Astrocyte of the cerebellum (primary cell): ENCODE results near the gene KIRREL3.

Experiments used
- DNase-seq: peaks from one replicate; pipeline ENCODE4 v3.0.0-alpha.2; 2011; ENCODE audit warnings: low read depth
- H3K4me3 ChIP-seq: 2 replicates; pipeline ENCODE4 v1.5.1; 2011; ENCODE audit warnings: mild to moderate bottlenecking, low read depth, low read length, moderate library complexity
- CTCF ChIP-seq: IDR thresholded peaks from 2 replicates; pipeline ENCODE4 v1.5.1; 2012; ENCODE audit warnings: low read length, low read depth, moderate library complexity, mild to moderate bottlenecking; ENCODE audit errors: missing control alignments
- in situ Hi-C: cut with HindIII; loops from 2 replicates; pipeline ENCODE4 v1.10.0; 2017; ENCODE audit warnings: low sequenced_read_pairs

The KIRREL3 gene

GRCh38 chr11:126683766-126684728 is 316.5 kb downstream of the KIRREL3 start:
- in situ Hi-C loops, result no loop called here
- no peak for DNase-seq
- no peak for TF ChIP-seq CTCF
- no peak overlapping the region for H3K4me3 ChIP-seq

GRCh38 chr11:126682590-126682989 is 318.0 kb downstream of the KIRREL3 start:
- no peak for DNase-seq
- in situ Hi-C loops, result no loop called here
- TF ChIP-seq CTCF, result no peak
- no peak overlapping the region for H3K4me3 ChIP-seq

- H3K4me3 ChIP-seq, result no peak overlapping the region
- in situ Hi-C loops, result no loop called here
- DNase-seq, result no peak
- TF ChIP-seq CTCF, result no peak
Measured at GRCh38 chr11:126680700-126681099, 319.9 kb downstream of the KIRREL3 start.

- H3K4me3 ChIP-seq, result no peak overlapping the region
- no peak for DNase-seq
- TF ChIP-seq CTCF, result no peak
- in situ Hi-C loops, result no loop called here
Measured at GRCh38 chr11:126680131-126680530, 320.4 kb downstream of the KIRREL3 start.

GRCh38 chr11:126679033-126679432 is 321.5 kb downstream of the KIRREL3 start:
- no peak for TF ChIP-seq CTCF
- no peak overlapping the region for H3K4me3 ChIP-seq
- no peak for DNase-seq
- in situ Hi-C loops, result no loop called here

GRCh38 chr11:126676536-126676935 is 324.0 kb downstream of the KIRREL3 start:
- DNase-seq, result no peak
- in situ Hi-C loops, result no loop called here
- no peak for TF ChIP-seq CTCF
- H3K4me3 ChIP-seq, result no peak overlapping the region
